Middle frontal gyrus (tissue), 1 donor: Measurements from ENCODE around the gene OLFML3.

Experiments used
- DNase-seq: peaks from one replicate; pipeline ENCODE4 v3.0.0-alpha.2; 2015; ENCODE audit warnings: low spot score; ENCODE audit errors: extremely low spot score

Gene OLFML3

DNA sequence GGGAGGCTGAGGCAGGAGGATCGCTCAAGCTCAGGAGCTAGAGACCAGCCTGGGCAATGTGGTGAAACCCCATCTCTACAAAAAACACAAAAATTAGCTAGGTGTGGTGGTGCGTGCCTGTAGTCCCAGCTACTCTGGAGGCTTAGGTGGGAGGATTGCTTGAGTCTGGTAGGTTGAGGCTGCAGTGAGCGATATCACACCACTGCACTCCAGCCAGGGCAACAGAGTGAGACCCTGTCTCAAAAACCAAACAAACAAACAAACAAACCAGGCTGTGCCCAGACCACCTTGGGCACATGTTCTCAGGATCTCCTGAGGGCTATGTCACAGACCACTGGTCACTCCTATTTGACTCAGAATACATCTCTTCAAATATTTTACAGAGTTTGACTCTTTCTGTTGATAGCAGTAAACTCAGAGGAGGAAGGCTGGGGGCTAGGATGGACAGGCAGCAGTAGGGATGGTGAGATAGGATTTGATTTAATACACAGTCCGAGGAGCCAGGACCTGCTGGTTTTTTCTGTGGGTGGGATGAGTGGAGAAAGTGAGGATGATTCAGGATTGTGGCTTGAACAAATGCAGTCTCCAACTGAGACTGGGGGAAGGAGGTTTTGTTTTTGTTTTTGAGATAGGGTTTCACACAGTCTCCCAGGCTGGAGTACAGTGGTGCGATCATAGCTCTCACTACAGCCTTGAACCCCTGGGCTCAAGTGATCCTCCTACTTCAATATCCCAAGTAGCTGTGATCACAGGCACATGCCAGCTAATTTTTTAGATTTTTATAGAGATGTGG is 46.5 kb downstream of the OLFML3 start:
- DNase-seq: no peak

GRCh38 chr1:114026797-114027196 is 47.5 kb downstream of the OLFML3 start:
- no peak for DNase-seq
